K562 (cell line): ENCODE results near the gene LDB1. TPM values are rescaled to one million over a fixed set of nuclear protein-coding genes. Genes with fewer than 3 reads are reported as not detected.

Experiments used
- ASH1L ChIP-seq: fragments of 450-650 bp; IDR thresholded peaks from 2 replicates; pipeline ENCODE4 v1.6.1; 2018; ENCODE audit warnings: borderline replicate concordance, mild to moderate bottlenecking, low read depth; ENCODE audit not compliant: partially characterized antibody
- C11orf30 ChIP-seq: fragments of 450-650 bp; IDR thresholded peaks from 2 replicates; pipeline ENCODE4 v1.6.1; 2016; ENCODE audit warnings: low read depth, mild to moderate bottlenecking
- PRDM10 ChIP-seq: fragments of 450-650 bp; IDR thresholded peaks from 2 replicates; pipeline ENCODE4 v1.6.1; 2018; ENCODE audit not compliant: partially characterized antibody
- SMARCB1 ChIP-seq: IDR thresholded peaks from 2 replicates; pipeline ENCODE4 v1.6.1; 2011; ENCODE audit warnings: improper control_type of control experiment, low read depth; ENCODE audit not compliant: insufficient read length
- SP2 ChIP-seq: IDR thresholded peaks from 2 replicates; pipeline ENCODE4 v1.6.1; 2011; ENCODE audit warnings: mild to moderate bottlenecking, low read depth, low read length, moderate library complexity; ENCODE audit not compliant: poor library complexity, severe bottlenecking; ENCODE audit errors: extremely low read depth
- ZC3H11A ChIP-seq: IDR thresholded peaks from 2 replicates; pipeline ENCODE4 v1.6.1; 2012; ENCODE audit warnings: low read depth, low read length, improper control_type of control experiment
- ZFP30 ChIP-seq: fragments of 250-450 bp; sonication (Bioruptor Pico); IDR thresholded peaks from 2 replicates; pipeline ENCODE4 v1.8.0; 2022; ENCODE audit warnings: moderate library complexity, mild to moderate bottlenecking, inconsistent platforms, borderline replicate concordance
- ZNF134 ChIP-seq: fragments of 250-450 bp; sonication (Bioruptor Pico); conservative IDR thresholded peaks from 2 replicates; pipeline ENCODE4 v1.4.0; 2020
- ZNF239 ChIP-seq: fragments of 250-450 bp; sonication (Bioruptor Pico); IDR thresholded peaks from 2 replicates; pipeline ENCODE4 v1.4.0; 2020; ENCODE audit warnings: mild to moderate bottlenecking
- ZNF253 ChIP-seq: fragments of 250-450 bp; sonication (Bioruptor Pico); conservative IDR thresholded peaks from 2 replicates; pipeline ENCODE4 v1.6.1; 2021; ENCODE audit warnings: mild to moderate bottlenecking
- ZNF277 ChIP-seq: fragments of 250-450 bp; sonication (Bioruptor Pico); IDR thresholded peaks from 2 replicates; pipeline ENCODE4 v1.8.0; 2022; ENCODE audit warnings: inconsistent platforms, mild to moderate bottlenecking, moderate library complexity, borderline replicate concordance
- ZNF280A ChIP-seq: fragments of 450-650 bp; IDR thresholded peaks from 2 replicates; pipeline ENCODE4 v1.6.1; 2018; ENCODE audit warnings: mild to moderate bottlenecking, low read depth; ENCODE audit not compliant: partially characterized antibody
- polyA plus RNA-seq, 8 experiments: library from polyadenylated mRNA; depleted of rRNA in 4 of 8; stranded (reverse) in 5 of 8; unstranded in 3 of 8; fragments of >200 nt; fragmentation: Nextera tagmentation in 2 of 8; fragmentation: Illumina TruSeq in 1 of 8; extraction: Ambion mirVana in 2 of 8; extraction: Trizol in 1 of 8; gene quantifications; 2 replicates each; pipeline versions ENCODE4 v1.2.1 to v1.2.3, GENCODE V29; 2011 to 2014; ENCODE audit warnings: inconsistent platforms in 1 of 8, missing spikeins in 1 of 8
- total RNA-seq, 7 experiments: library from RNA; depleted of rRNA in 6 of 7; stranded (reverse); fragments of >200 nt in 6 of 7; fragmentation: Illumina TruSeq in 2 of 7; extraction: Trizol in 2 of 7; gene quantifications; 2 replicates each; pipeline versions ENCODE4 v1.2.1 to v1.2.3, GENCODE V29; 2011 to 2021; ENCODE audit warnings: low replicate concordance in 1 of 7

The LDB1 gene
- total and polyA plus RNA-seq, 9 of the 15 experiments (the other 6 are each of a cell fraction or from before 2014, with no cell fraction given), result 1.9 to 137 (median 105) TPM

GRCh38 chr10:102119417-102120141, 589 bp downstream of the LDB1 start (continued):
- TF ChIP-seq ZC3H11A, result no peak
- TF ChIP-seq SMARCB1, result no peak
- no peak for TF ChIP-seq ZNF239 (CRISPR knock-in tag)
- no peak for TF ChIP-seq C11orf30
- TF ChIP-seq ZNF280A, result no peak
- no peak for TF ChIP-seq ZNF134 (CRISPR knock-in tag)
- no peak for TF ChIP-seq ZFP30
- TF ChIP-seq ZNF277, result no peak
- TF ChIP-seq SP2, result no peak
- TF ChIP-seq ZNF253 (CRISPR knock-in tag), result no peak
- peak; percentile 42 for TF ChIP-seq ASH1L
- peak; percentile 92 for TF ChIP-seq PRDM10
